ENCODE results near the gene GALNT17. TPM values are rescaled to one million over a fixed set of nuclear protein-coding genes. Genes with fewer than 3 reads are reported as not detected.
A peak's percentile ranks its signal among the peaks of the same experiment; 100 is the strongest.
"Not testable (repeated sequence)": the region's sequence is repeated elsewhere in the genome, so short reads cannot be mapped to it uniquely, and the experiment has no call there.

The GALNT17 gene
- total RNA-seq, 1 experiment from 2014 or later, result not detected

DNA sequence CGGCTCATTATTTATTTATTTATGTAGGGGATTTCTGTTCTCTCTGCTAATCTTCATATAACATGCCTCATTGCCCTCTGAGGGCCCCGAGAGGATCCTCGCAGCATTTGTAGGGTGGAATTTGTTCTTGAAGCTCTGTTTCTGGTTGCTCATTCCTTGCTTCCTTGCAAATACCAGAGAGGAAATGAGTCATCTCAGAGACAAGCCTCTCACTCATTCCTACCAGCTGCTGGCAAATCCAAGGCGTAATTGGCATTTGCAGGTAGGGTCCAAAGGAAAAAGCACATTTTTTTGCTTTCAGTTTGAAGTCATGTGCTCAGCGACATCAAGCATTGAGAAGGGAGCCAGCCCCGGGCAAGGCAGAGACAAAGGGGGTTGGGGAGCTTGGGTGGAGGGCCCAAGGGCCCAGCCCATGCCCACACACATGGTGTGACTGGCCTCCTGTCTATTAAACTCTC lies 501.6 kb downstream of the GALNT17 start:
- no peaks in the 10 kb centered on the region for H3F3A ChIP-seq (ENCODE audit: low read length, unreplicated experiment)
- no peaks in the 10 kb centered on the region for H3K9me3 ChIP-seq (ENCODE audit: low read length)
- intact Hi-C loops (cut with micrococcal nuclease), result no loop called here
- no peak overlapping the region for H3K27ac ChIP-seq (ENCODE audit: low read length)
- no peaks in the 10 kb centered on the region for H3K79me2 ChIP-seq (ENCODE audit: low read length)
- DNase-seq (peak; percentile 35), ATAC-seq (peak; percentile 31; the same call in 1 of the 2 replicates)
- no peaks in the 10 kb centered on the region for H3K4me1 ChIP-seq (ENCODE audit: insufficient read depth, low read length)
- no peaks in the 10 kb centered on the region for H3K27me3 ChIP-seq (ENCODE audit: low read length)
- no peak overlapping the region for H2AFZ ChIP-seq (ENCODE audit: low read length)
- H4K20me1 ChIP-seq (ENCODE audit: low read length), result no peaks in the 10 kb centered on the region
- ChIA-PET CTCF (no interaction called here), POLR2A (ENCODE audit: unreplicated experiment) (no interaction called here)
- no peaks in the 10 kb centered on the region for H3K9me2 ChIP-seq (replicated peaks; ENCODE audit: low read length)
- H3K36me3 ChIP-seq (ENCODE audit: low read depth, low read length), result no peaks in the 10 kb centered on the region
- H3K4me3 ChIP-seq (ENCODE audit: low read length), result no peak overlapping the region
- TF ChIP-seq, protein P1, sequence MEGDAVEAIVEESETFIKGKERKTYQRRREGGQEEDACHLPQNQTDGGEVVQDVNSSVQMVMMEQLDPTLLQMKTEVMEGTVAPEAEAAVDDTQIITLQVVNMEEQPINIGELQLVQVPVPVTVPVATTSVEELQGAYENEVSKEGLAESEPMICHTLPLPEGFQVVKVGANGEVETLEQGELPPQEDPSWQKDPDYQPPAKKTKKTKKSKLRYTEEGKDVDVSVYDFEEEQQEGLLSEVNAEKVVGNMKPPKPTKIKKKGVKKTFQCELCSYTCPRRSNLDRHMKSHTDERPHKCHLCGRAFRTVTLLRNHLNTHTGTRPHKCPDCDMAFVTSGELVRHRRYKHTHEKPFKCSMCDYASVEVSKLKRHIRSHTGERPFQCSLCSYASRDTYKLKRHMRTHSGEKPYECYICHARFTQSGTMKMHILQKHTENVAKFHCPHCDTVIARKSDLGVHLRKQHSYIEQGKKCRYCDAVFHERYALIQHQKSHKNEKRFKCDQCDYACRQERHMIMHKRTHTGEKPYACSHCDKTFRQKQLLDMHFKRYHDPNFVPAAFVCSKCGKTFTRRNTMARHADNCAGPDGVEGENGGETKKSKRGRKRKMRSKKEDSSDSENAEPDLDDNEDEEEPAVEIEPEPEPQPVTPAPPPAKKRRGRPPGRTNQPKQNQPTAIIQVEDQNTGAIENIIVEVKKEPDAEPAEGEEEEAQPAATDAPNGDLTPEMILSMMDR (conservative IDR thresholded peaks at IDR 0.05; ENCODE audit: low read depth, low read length), result no peak
- TF ChIP-seq EZH2phosphoT487 (IDR thresholded peaks at IDR 0.05; ENCODE audit: borderline replicate concordance, low read length) (no peak), EZH2 (IDR thresholded peaks at IDR 0.05; ENCODE audit: low read length, unreplicated experiment) (no peak)
- H3K9ac ChIP-seq (ENCODE audit: low read length), result no peak overlapping the region
- BruUV-seq (replicated peaks), result no TSS peak
- H3K4me2 ChIP-seq (ENCODE audit: low read length), result no peak overlapping the region

DNA sequence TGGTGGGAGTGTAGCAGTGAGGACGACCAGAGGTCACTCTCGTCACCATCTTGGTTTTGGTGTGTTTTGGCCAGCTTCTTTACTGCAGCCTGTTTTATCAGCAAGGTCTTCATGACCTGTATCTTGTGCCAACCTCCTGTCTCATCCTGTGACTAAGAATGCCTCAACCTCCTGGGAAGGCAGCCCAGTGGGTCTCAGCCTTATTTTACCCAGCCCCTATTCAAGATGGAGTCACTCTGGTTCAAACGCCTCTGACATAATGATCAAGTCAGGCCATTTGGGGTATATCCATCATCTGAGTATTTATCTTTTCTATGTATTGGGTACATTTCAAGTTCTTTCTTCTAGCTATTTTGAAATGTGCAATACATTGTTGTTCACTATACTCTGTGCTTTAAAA lies 503.9 kb downstream of the GALNT17 start:
- BruUV-seq (replicated peaks); H3K9me3 ChIP-seq (ENCODE audit: low read length); DNase-seq; H3K4me1 ChIP-seq (ENCODE audit: insufficient read depth, low read length); H3K36me3 ChIP-seq (ENCODE audit: low read depth, low read length); CTCF ChIA-PET; H3K27ac ChIP-seq (ENCODE audit: low read length); H3K9ac ChIP-seq (ENCODE audit: low read length); H3F3A ChIP-seq (ENCODE audit: low read length, unreplicated experiment); H3K79me2 ChIP-seq (ENCODE audit: low read length); H3K4me3 ChIP-seq (ENCODE audit: low read length); H3K4me2 ChIP-seq (ENCODE audit: low read length); H4K20me1 ChIP-seq (ENCODE audit: low read length); H3K9me2 ChIP-seq (replicated peaks; ENCODE audit: low read length); ATAC-seq; H2AFZ ChIP-seq (ENCODE audit: low read length); intact Hi-C loops (cut with micrococcal nuclease); H3K27me3 ChIP-seq (ENCODE audit: low read length); POLR2A ChIA-PET (ENCODE audit: unreplicated experiment): not testable (repeated sequence)

DNA sequence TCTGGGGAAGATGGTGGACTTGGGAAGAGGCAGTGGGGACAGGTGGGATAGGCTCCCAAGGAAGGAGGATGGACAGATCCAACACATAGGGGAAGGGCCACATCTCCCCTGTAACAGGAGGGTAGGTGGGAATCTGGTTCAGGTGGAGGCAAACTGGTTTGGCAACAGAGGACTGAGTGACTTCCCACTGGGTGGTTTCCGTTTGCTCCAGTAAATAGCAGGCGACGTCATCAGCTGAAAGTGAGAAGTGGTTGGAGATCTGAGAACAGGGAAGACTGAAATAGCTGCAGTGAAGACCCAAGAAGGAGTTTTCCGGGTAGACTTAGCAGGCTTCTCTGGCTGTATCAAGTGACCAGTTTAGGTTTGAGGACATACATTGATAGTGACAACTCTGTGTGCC lies 504.4 kb downstream of the GALNT17 start:
- Histone ChIP-seq H3K4me3 (ENCODE audit: low read length) (no peak overlapping the region), H4K20me1 (ENCODE audit: low read length) (no peaks in the 10 kb centered on the region), H3K79me2 (ENCODE audit: low read length) (no peaks in the 10 kb centered on the region), H3K9me2 (replicated peaks; ENCODE audit: low read length) (no peaks in the 10 kb centered on the region), H3K9ac (ENCODE audit: low read length) (no peak overlapping the region), H2AFZ (ENCODE audit: low read length) (no peak overlapping the region), H3K4me2 (ENCODE audit: low read length) (no peak overlapping the region), H3F3A (ENCODE audit: low read length, unreplicated experiment) (no peaks in the 10 kb centered on the region), H3K27me3 (ENCODE audit: low read length) (no peaks in the 10 kb centered on the region), H3K27ac (ENCODE audit: low read length) (no peak overlapping the region), H3K9me3 (ENCODE audit: low read length) (no peaks in the 10 kb centered on the region), H3K4me1 (ENCODE audit: insufficient read depth, low read length) (no peaks in the 10 kb centered on the region), H3K36me3 (ENCODE audit: low read depth, low read length) (no peaks in the 10 kb centered on the region)
- BruUV-seq (replicated peaks), result no TSS peak
- DNase-seq (no peak), ATAC-seq (no peak)
- ChIA-PET POLR2A (ENCODE audit: unreplicated experiment) (no interaction called here), CTCF (no interaction called here)
- TF ChIP-seq EZH2 (IDR thresholded peaks at IDR 0.05; ENCODE audit: low read length, unreplicated experiment) (no peak), EZH2phosphoT487 (IDR thresholded peaks at IDR 0.05; ENCODE audit: borderline replicate concordance, low read length) (no peak)
- TF ChIP-seq, protein P1 (conservative IDR thresholded peaks at IDR 0.05; ENCODE audit: low read depth, low read length), result no peak
- intact Hi-C loops (cut with micrococcal nuclease), result no loop called here
